OCI-LY7 (cell line): ENCODE measurements around the gene DLGAP4. TPM values are rescaled to one million over a fixed set of nuclear protein-coding genes. Genes with fewer than 3 reads are reported as not detected.

Source experiments
- BruUV-seq: library from RNA; stranded (reverse); fragments of 400-500 nt; replicated peaks from 2 replicates; lab custom pipeline; 2021; lab: Mats Ljungman, UMichigan
- CTCF ChIA-PET: fragments of 300-600 bp; sonication (Branson Sonifier 250); formaldehyde crosslinking; loops from one replicate; lab custom pipeline; 2022; ENCODE audit warnings: antibody characterized with exemption; ENCODE audit not compliant: unreplicated experiment; lab: Charles Lee
- POLR2A ChIA-PET: fragments of 300-600 bp; sonication (Branson Sonifier 250); formaldehyde crosslinking; loops from one replicate; lab custom pipeline; 2022; ENCODE audit warnings: antibody characterized with exemption; lab: Charles Lee
- DNase-seq: peaks from one replicate; pipeline ENCODE4 v3.0.0-alpha.2; 2015; ENCODE audit warnings: low spot score
- H2AFZ ChIP-seq: fragments of 200-600 bp; sonication (generic), shearing (Covaris generic); 2 replicates; pipeline ENCODE4 v1.6.1; 2014; ENCODE audit warnings: mild to moderate bottlenecking, antibody characterized with exemption, low read length, moderate library complexity
- H3K27ac ChIP-seq: fragments of 200-600 bp; sonication (generic); 2 replicates; pipeline ENCODE4 v1.5.1; 2014; ENCODE audit warnings: mixed run types, low read depth, mild to moderate bottlenecking, moderate library complexity, low read length, inconsistent platforms; ENCODE audit not compliant: poor library complexity, severe bottlenecking
- H3K36me3 ChIP-seq: fragments of 200-600 bp; sonication (generic); 2 replicates; pipeline ENCODE4 v1.6.1; 2014; ENCODE audit warnings: mild to moderate bottlenecking, antibody characterized with exemption, low read length, moderate library complexity, mixed read lengths; ENCODE audit not compliant: insufficient read depth
- H3K4me1 ChIP-seq: fragments of 200-600 bp; sonication (generic); 2 replicates; pipeline ENCODE4 v1.5.1; 2014; ENCODE audit warnings: mild to moderate bottlenecking, low read length; ENCODE audit not compliant: insufficient read depth, poor library complexity, severe bottlenecking
- H3K4me2 ChIP-seq: fragments of 200-600 bp; sonication (generic); 2 replicates; pipeline ENCODE4 v1.6.1; 2014; ENCODE audit warnings: mild to moderate bottlenecking, low read length
- H3K4me3 ChIP-seq: fragments of 200-600 bp; sonication (generic); 2 replicates; pipeline ENCODE4 v1.5.1; 2014; ENCODE audit warnings: mild to moderate bottlenecking, low read depth, low read length; ENCODE audit not compliant: poor library complexity, severe bottlenecking
- H3K79me2 ChIP-seq: fragments of 200-600 bp; sonication (generic); 2 replicates; pipeline ENCODE4 v1.6.1; 2016; ENCODE audit warnings: low read depth, mild to moderate bottlenecking, low read length, moderate library complexity, mixed read lengths; ENCODE audit not compliant: insufficient read depth
- H3K9me2 ChIP-seq: fragments of 200-600 bp; sonication (generic); 2 replicates; pipeline ENCODE4 v1.6.1; 2016; ENCODE audit warnings: mild to moderate bottlenecking, low read length, mixed read lengths; ENCODE audit not compliant: insufficient read depth
- H3K9me3 ChIP-seq: fragments of 200-600 bp; sonication (generic); 2 replicates; pipeline ENCODE4 v1.6.1; 2014; ENCODE audit warnings: mild to moderate bottlenecking, mixed run types, low read length, mixed read lengths
- H4K20me1 ChIP-seq: fragments of 200-600 bp; sonication (generic); 2 replicates; pipeline ENCODE4 v1.6.1; 2014; ENCODE audit warnings: mild to moderate bottlenecking, antibody characterized with exemption, low read length, moderate library complexity, mixed read lengths; ENCODE audit not compliant: insufficient read depth
- CTCF ChIP-seq: fragments of 200-600 bp; sonication (generic); conservative IDR thresholded peaks from 2 replicates; pipeline ENCODE4 v1.5.1; 2014; ENCODE audit warnings: mild to moderate bottlenecking, antibody characterized with exemption, low read length, moderate library complexity, mixed read lengths
- EZH2phosphoT487 ChIP-seq: fragments of 200-600 bp; sonication (generic); IDR thresholded peaks from 2 replicates; pipeline ENCODE4 v1.6.1; 2018; ENCODE audit warnings: low read depth, borderline replicate concordance, mild to moderate bottlenecking, mixed run types, antibody characterized with exemption, low read length, moderate library complexity, mixed read lengths
- intact Hi-C: fragments of 100-400 bp; cut with micrococcal nuclease; formaldehyde crosslinking; loops from one replicate; pipeline ENCODE4 v1.10.0; 2022; ENCODE audit not compliant: unreplicated experiment
- total RNA-seq, 2 experiments: library from RNA; depleted of rRNA in 1 of 2; stranded (reverse); fragments of >200 nt in 1 of 2; shearing (Covaris generic) in 1 of 2; gene quantifications; 2 replicates each; pipeline ENCODE4 v1.2.3, GENCODE V29; 2014 to 2022

The DLGAP4 gene
- total RNA-seq, 2 experiments from 2014 or later, result 7.7 to 41.6 TPM

- H3K36me3 ChIP-seq, result no peaks in the 10 kb centered on the region
- no peak for DNase-seq
- TF ChIP-seq CTCF (no peak), EZH2phosphoT487 (no peak)
- H3K9me3 ChIP-seq, result no peaks in the 10 kb centered on the region
- CTCF ChIA-PET, result no interaction called here
- no peak overlapping the region for H2AFZ ChIP-seq
- no peaks in the 10 kb centered on the region for H3K4me1 ChIP-seq
- no peaks in the 10 kb centered on the region for H3K79me2 ChIP-seq
- intact Hi-C loops, result no loop called here
- no peak overlapping the region for H3K27ac ChIP-seq
- no peaks in the 10 kb centered on the region for H4K20me1 ChIP-seq
- POLR2A ChIA-PET, result no interaction called here
- H3K4me2 ChIP-seq, result no peak overlapping the region
- BruUV-seq, result no TSS peak
- H3K4me3 ChIP-seq, result no peak overlapping the region
- H3K9me2 ChIP-seq, result no peaks in the 10 kb centered on the region
Measured at GRCh38 chr20:36350439-36350838, 44.3 kb downstream of the DLGAP4 start.

- intact Hi-C loops, result no loop called here
- Histone ChIP-seq H3K4me3 (no peak overlapping the region), H2AFZ (no peak overlapping the region), H4K20me1 (no peaks in the 10 kb centered on the region), H3K79me2 (no peaks in the 10 kb centered on the region), H3K4me1 (no peaks in the 10 kb centered on the region), H3K4me2 (no peak overlapping the region), H3K27ac (no peak overlapping the region), H3K9me2 (no peaks in the 10 kb centered on the region), H3K9me3 (no peaks in the 10 kb centered on the region), H3K36me3 (no peaks in the 10 kb centered on the region)
- DNase-seq, result no peak
- CTCF ChIA-PET, result no interaction called here
- BruUV-seq, result no TSS peak
- TF ChIP-seq CTCF (no peak), EZH2phosphoT487 (no peak)
- POLR2A ChIA-PET, result no interaction called here
Measured at GRCh38 chr20:36351937-36352336, 45.8 kb downstream of the DLGAP4 start.

- POLR2A ChIA-PET, result interaction anchor here (0.6 kb wide), 2 partner anchors 385 to 1495 kb away, joined by 3 to 4 read pairs; no protein-coding TSS in a partner anchor
- TF ChIP-seq EZH2phosphoT487, result no peak
- TF ChIP-seq CTCF, result no peak
- Histone ChIP-seq H3K4me3 (no peak overlapping the region), H3K79me2 (no peaks in the 10 kb centered on the region), H3K4me1 (no peaks in the 10 kb centered on the region), H3K36me3 (no peaks in the 10 kb centered on the region), H3K9me2 (no peaks in the 10 kb centered on the region), H3K4me2 (no peak overlapping the region), H3K9me3 (no peaks in the 10 kb centered on the region), H4K20me1 (no peaks in the 10 kb centered on the region), H2AFZ (no peak overlapping the region), H3K27ac (no peak overlapping the region)
- intact Hi-C loops, result no loop called here
- CTCF ChIA-PET, result no interaction called here
- no TSS peak for BruUV-seq
- no peak for DNase-seq
Measured at GRCh38 chr20:36352843-36353553, 46.9 kb downstream of the DLGAP4 start.
